Esophagus squamous epithelium (tissue), 5 donors: ENCODE data around the gene ZNF683. TPM values are rescaled to one million over a fixed set of nuclear protein-coding genes. Genes with fewer than 3 reads are reported as not detected.

ENCODE experiments used
- DNase-seq: peaks from one replicate; lab custom pipeline; 2025; lab: John Stamatoyannopoulos, UW
- H3K27ac ChIP-seq, 4 donors: fragments of 200-600 bp; sonication (generic); one replicate each; pipeline ENCODE4 v1.5.1; 2016 to 2019; ENCODE audit warnings: mild to moderate bottlenecking in 1 of 4
- H3K27me3 ChIP-seq, 4 donors: fragments of 200-600 bp; sonication (generic); 1 replicate in 3 of 4; 2 replicates in 1 of 4; pipeline versions ENCODE4 v1.5.1 to v1.6.0; 2017 to 2021; ENCODE audit warnings: antibody characterized with exemption in 1 of 4
- H3K36me3 ChIP-seq, 3 donors: fragments of 200-600 bp; sonication (generic); one replicate each; pipeline ENCODE4 v1.5.1; 2016 to 2019
- H3K4me1 ChIP-seq, 3 donors: fragments of 200-600 bp; sonication (generic); one replicate each; pipeline ENCODE4 v1.5.1; 2017 to 2019
- H3K4me3 ChIP-seq, 4 donors: fragments of 200-600 bp; sonication (generic); 1 replicate in 3 of 4; 2 replicates in 1 of 4; pipeline ENCODE4 v1.5.1; 2016 to 2019; ENCODE audit warnings: mild to moderate bottlenecking in 2 of 4, moderate library complexity in 1 of 4
- H3K9me3 ChIP-seq, 3 donors: fragments of 200-600 bp; sonication (generic); one replicate each; pipeline ENCODE4 v1.5.1; 2016 to 2019
- POLR2A ChIP-seq, 4 donors: fragments of 450-650 bp; IDR thresholded peaks; one replicate each; pipeline ENCODE4 v1.6.1; 2017; ENCODE audit warnings: antibody characterized with exemption in 4 of 4, mild to moderate bottlenecking in 4 of 4, moderate library complexity in 3 of 4
- WGBS, 2 donors: methylation state at CpG; one replicate each; pipeline ENCODE4 v1.1.5; 2018; 5-methylcytosine and 5-hydroxymethylcytosine counted together
- intact Hi-C: fragments of 100-400 bp; cut with DNase I; formaldehyde crosslinking; loops from one replicate; pipeline ENCODE4 v1.15.0; 2022
- total RNA-seq, 4 donors: library from RNA; depleted of rRNA; stranded (reverse); fragments of >200 nt; gene quantifications; one replicate each; pipeline ENCODE4 v1.1.0, GENCODE V29; 2016
- TF ChIP-seq, protein P1 (sequence below), 6 experiments: fragments of 450-650 bp in 4 of 6; fragments of 200-600 bp in 2 of 6; sonication (generic) in 2 of 6; IDR thresholded peaks; one replicate each; pipeline ENCODE4 v1.5.1; 2016 to 2019; ENCODE audit warnings: antibody characterized with exemption in 6 of 6, mild to moderate bottlenecking in 4 of 6, moderate library complexity in 4 of 6
- donor health status: DM: yes; HTN: yes; CAD: no.

ZNF683 gene
- total RNA-seq, 4 donors from 2014 or later = 0.26 to 0.95 TPM; not detected in 2

DNA sequence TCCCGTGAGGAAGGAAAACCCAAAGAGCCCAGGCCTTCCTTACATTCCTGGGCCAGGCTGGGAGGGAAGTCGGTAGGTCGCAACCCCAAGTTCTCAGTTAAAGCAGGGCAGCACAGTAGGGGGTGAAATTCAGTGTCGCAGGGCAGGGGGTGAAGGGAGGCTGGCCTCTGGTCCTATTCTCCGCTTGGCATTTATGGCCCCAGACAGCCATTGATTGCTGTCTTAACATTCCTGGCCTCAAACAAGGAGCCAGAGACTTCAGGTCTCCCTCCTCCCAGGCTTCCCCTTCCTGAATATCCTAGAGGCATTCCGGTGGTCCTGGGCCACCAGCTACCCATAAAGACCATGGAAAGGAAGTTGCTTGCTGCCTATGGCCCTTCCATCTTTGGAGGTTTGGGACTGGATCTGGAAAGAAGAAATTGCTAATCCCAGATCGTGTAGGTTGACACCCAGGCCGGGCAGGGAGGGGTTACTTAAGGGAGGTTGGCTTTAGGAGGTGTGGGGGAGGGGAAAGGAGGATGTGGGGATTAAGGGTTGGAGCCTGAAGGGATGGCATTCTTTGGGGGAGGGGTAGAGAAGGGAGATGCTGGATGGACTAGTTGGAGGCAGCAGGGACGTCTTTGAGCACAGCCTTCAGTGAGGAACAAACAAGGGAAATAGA, 39.8 kb upstream of the ZNF683 start:
- Histone ChIP-seq H3K4me3 (no peak overlapping the region), H3K9me3 (no peaks in the 10 kb centered on the region), H3K27ac (no peak overlapping the region), H3K4me1 (peaks cover 0 to 26% (median 3%) of the 10 kb centered on the region in 3 donors), H3K27me3 (peaks cover 10 to 88% (median 44%) of the 10 kb centered on the region in 4 donors), H3K36me3 (no peaks in the 10 kb centered on the region)
- intact Hi-C loops = no loop called here
- TF ChIP-seq, protein P1, sequence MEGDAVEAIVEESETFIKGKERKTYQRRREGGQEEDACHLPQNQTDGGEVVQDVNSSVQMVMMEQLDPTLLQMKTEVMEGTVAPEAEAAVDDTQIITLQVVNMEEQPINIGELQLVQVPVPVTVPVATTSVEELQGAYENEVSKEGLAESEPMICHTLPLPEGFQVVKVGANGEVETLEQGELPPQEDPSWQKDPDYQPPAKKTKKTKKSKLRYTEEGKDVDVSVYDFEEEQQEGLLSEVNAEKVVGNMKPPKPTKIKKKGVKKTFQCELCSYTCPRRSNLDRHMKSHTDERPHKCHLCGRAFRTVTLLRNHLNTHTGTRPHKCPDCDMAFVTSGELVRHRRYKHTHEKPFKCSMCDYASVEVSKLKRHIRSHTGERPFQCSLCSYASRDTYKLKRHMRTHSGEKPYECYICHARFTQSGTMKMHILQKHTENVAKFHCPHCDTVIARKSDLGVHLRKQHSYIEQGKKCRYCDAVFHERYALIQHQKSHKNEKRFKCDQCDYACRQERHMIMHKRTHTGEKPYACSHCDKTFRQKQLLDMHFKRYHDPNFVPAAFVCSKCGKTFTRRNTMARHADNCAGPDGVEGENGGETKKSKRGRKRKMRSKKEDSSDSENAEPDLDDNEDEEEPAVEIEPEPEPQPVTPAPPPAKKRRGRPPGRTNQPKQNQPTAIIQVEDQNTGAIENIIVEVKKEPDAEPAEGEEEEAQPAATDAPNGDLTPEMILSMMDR (IDR thresholded peaks at IDR 0.05) = no peak
- TF ChIP-seq POLR2A (IDR thresholded peaks at IDR 0.05) = no peak
- WGBS, 2 donors = 13 to 18% methylated on average over 9 of the region's 9 CpGs
- DNase-seq = no peak

DNA sequence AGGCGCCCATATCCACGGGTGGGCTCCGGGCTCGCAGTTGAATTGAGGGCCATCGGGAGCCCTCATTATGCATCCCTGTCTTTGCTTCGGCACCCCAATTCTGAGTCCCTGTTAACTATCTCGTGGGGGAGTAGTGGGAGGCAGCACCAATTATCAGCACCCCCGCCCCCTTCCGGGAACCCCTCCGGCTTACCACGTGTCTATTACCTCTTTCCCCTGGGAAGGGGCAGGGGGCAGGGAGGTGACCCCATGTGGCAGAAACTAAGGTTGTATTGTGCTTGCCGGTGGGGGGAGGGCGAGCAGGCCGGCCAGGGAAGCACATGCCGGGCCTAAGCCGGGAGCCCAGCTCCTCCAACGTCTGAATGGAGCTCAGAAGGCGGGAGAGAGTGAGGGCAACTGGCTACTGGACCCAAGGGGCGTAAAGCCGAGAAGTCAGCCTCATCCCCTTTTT, 39.1 kb upstream of the ZNF683 start:
- no peak for TF ChIP-seq POLR2A (IDR thresholded peaks at IDR 0.05)
- TF ChIP-seq, protein P1 (IDR thresholded peaks at IDR 0.05) = no peak
- 12% methylated on average over 13 of the region's 20 CpGs; no CpG with 5 or more reads in 1 of the 2 donors for WGBS, 2 donors
- DNase-seq = no peak
- Histone ChIP-seq H3K27me3 (peaks cover 10 to 84% (median 44%) of the 10 kb centered on the region in 4 donors), H3K9me3 (no peaks in the 10 kb centered on the region), H3K4me3 (no peak overlapping the region), H3K4me1 (peaks cover 0 to 21% (median 0%) of the 10 kb centered on the region in 3 donors), H3K27ac (no peak overlapping the region), H3K36me3 (no peaks in the 10 kb centered on the region)
- intact Hi-C loops = no loop called here

DNA sequence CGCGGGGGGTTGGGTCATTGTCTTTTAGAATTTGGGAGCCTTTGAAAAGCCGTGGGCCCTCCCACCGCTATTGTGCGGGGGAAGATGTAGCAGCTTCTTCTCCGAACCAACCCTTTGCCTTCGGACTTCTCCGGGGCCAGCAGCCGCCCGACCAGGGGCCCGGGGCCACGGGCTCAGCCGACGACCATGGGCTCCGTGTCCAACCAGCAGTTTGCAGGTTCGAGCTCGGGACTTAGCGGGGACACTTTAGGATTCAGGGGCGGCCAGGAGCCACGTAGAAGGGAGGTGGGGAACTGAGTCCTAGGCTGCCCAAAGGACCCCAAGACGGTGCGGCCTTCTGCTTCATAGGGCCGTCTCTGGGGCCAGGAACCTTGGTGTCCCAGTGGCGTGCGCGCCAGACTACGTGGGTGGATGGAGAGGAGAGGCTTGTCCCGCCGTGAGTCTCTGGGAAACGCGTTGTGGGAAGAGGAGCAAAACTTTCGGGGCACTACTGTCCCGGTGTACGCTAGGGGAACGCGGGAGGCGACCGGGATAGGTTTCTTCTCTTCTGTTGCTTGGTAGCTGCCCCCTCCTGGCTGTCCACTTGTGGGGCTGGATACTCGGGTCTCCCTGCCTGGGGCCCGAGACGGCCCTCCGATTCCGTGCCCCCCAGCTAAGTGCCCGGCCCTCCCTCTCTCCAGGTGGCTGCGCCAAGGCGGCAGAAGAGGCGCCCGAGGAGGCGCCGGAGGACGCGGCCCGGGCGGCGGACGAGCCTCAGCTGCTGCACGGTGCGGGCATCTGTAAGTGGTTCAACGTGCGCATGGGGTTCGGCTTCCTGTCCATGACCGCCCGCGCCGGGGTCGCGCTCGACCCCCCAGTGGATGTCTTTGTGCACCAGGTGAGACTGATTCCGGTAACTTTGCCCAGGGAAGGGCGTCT, 38.4 kb upstream of the ZNF683 start, which contains the start of gene LIN28A:
Gene LIN28A (plus strand): TSS at position 112 of the 918 bp plus-strand sequence. CDS start 75 bp downstream, at position 187.
- no peak for DNase-seq
- WGBS, 2 donors = 3 to 22% methylated on average over 24 to 25 of the region's 70 CpGs
- no peak within 1 kb of the TSS for H3K27ac ChIP-seq
- no peak within 1 kb of the TSS for H3K4me3 ChIP-seq
- H3K4me1 ChIP-seq = peaks cover 0 to 19% (median 0%) of the 10 kb centered on the region in 3 donors
- H3K9me3 ChIP-seq = no peaks in the 10 kb centered on the region
- intact Hi-C loops = no loop called here
- TF ChIP-seq POLR2A (IDR thresholded peaks at IDR 0.05) = no peak
- TF ChIP-seq, protein P1 (IDR thresholded peaks at IDR 0.05) = no peak
- peaks cover 10 to 84% (median 44%) of the 10 kb centered on the region in 4 donors for H3K27me3 ChIP-seq
- H3K36me3 ChIP-seq = no peaks in the 10 kb centered on the region

DNA sequence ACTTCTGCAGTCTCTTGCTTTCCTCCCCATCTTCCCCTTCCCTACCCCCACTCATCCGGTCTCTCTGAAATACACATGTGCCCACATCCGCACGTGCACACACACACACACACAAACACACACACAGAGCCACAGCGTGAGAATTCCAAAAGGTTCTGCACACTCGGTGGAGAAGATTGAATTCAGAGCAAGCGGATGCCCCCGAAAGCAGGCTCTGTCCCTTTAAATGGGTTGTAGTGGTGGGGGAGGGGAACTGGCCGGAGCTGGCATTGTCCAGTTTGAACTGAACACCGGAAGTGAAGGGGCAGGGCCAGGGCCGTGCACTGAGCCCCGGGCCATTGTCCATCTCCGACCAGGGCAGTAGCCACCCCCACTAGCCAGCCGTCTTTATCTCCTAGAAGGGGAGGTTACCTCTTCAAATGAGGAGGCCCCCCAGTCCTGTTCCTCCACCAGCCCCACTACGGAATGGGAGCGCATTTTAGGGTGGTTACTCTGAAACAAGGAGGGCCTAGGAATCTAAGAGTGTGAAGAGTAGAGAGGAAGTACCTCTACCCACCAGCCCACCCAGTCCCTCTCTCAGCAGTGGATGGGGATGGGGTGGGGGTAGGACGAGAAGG, 36.7 kb upstream of the ZNF683 start:
- no peak for DNase-seq
- Histone ChIP-seq H3K27me3 (peaks cover 10 to 75% (median 40%) of the 10 kb centered on the region in 4 donors), H3K4me1 (peaks cover 0 to 19% (median 0%) of the 10 kb centered on the region in 3 donors), H3K9me3 (no peaks in the 10 kb centered on the region), H3K4me3 (no peak overlapping the region), H3K27ac (no peak overlapping the region), H3K36me3 (no peaks in the 10 kb centered on the region)
- no peak for TF ChIP-seq POLR2A (IDR thresholded peaks at IDR 0.05)
- TF ChIP-seq, protein P1 (IDR thresholded peaks at IDR 0.05) = no peak
- intact Hi-C loops = no loop called here
- 4 to 5% methylated on average over 11 to 12 of the region's 16 CpGs for WGBS, 2 donors
